MCF 10A (cell line): ENCODE measurements around the gene FOXL2NB. TPM values are rescaled to one million over a fixed set of nuclear protein-coding genes. Genes with fewer than 3 reads are reported as not detected.

Source experiments
- BruUV-seq: library from RNA; stranded (reverse); fragments of 400-500 nt; replicated peaks from 2 replicates; lab custom pipeline; 2021; lab: Mats Ljungman, UMichigan
- CTCF ChIA-PET: fragments of 300-600 bp; sonication (Branson Sonifier 250); formaldehyde crosslinking; extraction: SDS; loops from one replicate; lab custom pipeline; 2021; ENCODE audit warnings: antibody characterized with exemption, inconsistent platforms; lab: Yijun Ruan, JAX
- POLR2A ChIA-PET: fragments of 300-600, 350-650 bp; sonication (Branson Sonifier 250); formaldehyde crosslinking; extraction: SDS; loops from one replicate; lab custom pipeline; 2020; ENCODE audit warnings: antibody characterized with exemption, inconsistent platforms; lab: Yijun Ruan, JAX
- DNase-seq: peaks from one replicate; pipeline ENCODE4 v3.0.0-alpha.2; 2018; ENCODE audit not compliant: unreplicated experiment
- H3K27ac Mint-ChIP-seq: one replicate; pipeline ENCODE4 v1.8.0; 2022; ENCODE audit warnings: mild to moderate bottlenecking, low read depth, mixed read lengths; ENCODE audit not compliant: unreplicated experiment
- H3K27me3 Mint-ChIP-seq: one replicate; pipeline ENCODE4 v1.8.0; 2022; ENCODE audit warnings: mixed read lengths; ENCODE audit not compliant: insufficient read depth, unreplicated experiment
- H3K36me3 Mint-ChIP-seq: one replicate; pipeline ENCODE4 v1.8.0; 2022; ENCODE audit warnings: mild to moderate bottlenecking, moderate library complexity, mixed read lengths; ENCODE audit not compliant: insufficient read depth, unreplicated experiment
- H3K4me1 Mint-ChIP-seq: one replicate; pipeline ENCODE4 v1.8.0; 2022; ENCODE audit warnings: mixed read lengths; ENCODE audit not compliant: insufficient read depth, unreplicated experiment
- H3K4me3 Mint-ChIP-seq: one replicate; pipeline ENCODE4 v1.8.0; 2022; ENCODE audit warnings: mild to moderate bottlenecking, moderate library complexity, mixed read lengths; ENCODE audit not compliant: unreplicated experiment
- H3K9me3 Mint-ChIP-seq: one replicate; pipeline ENCODE4 v1.8.0; 2022; ENCODE audit warnings: mixed read lengths; ENCODE audit not compliant: unreplicated experiment
- CTCF ChIP-seq: fragments of 200-600 bp; IDR thresholded peaks from one replicate; pipeline ENCODE4 v1.8.0; 2022; ENCODE audit warnings: antibody characterized with exemption, mild to moderate bottlenecking; ENCODE audit not compliant: unreplicated experiment
- intact Hi-C: fragments of 100-400 bp; cut with micrococcal nuclease; formaldehyde crosslinking; loops from 2 replicates; pipeline ENCODE4 v1.14.1; 2022
- total RNA-seq: library from RNA; stranded (reverse); gene quantifications from 2 replicates; pipeline ENCODE4 v1.2.3, GENCODE V29; 2022

Gene FOXL2NB
- total RNA-seq, 1 experiment from 2014 or later = 0.14 TPM

GRCh38 chr3:138971766-138972320 lies 24.8 kb downstream of the FOXL2NB start:
- H3K9me3 Mint-ChIP-seq = no peaks in the 10 kb centered on the region
- no peak overlapping the region for H3K4me3 Mint-ChIP-seq
- no TSS peak for BruUV-seq
- no peak for DNase-seq
- H3K27ac Mint-ChIP-seq = no peak overlapping the region
- no peaks in the 10 kb centered on the region for H3K36me3 Mint-ChIP-seq
- H3K27me3 Mint-ChIP-seq = peaks cover 10% of the 10 kb centered on the region
- no peak for TF ChIP-seq CTCF
- ChIA-PET CTCF (interaction anchor here (0.6 to 1.5 kb wide), 6 partner anchors 9 to 554 kb away, joined by 3 to 6 read pairs (median 4); no protein-coding TSS in a partner anchor), POLR2A (no interaction called here)
- intact Hi-C loops = no loop called here
- no peaks in the 10 kb centered on the region for H3K4me1 Mint-ChIP-seq

DNA sequence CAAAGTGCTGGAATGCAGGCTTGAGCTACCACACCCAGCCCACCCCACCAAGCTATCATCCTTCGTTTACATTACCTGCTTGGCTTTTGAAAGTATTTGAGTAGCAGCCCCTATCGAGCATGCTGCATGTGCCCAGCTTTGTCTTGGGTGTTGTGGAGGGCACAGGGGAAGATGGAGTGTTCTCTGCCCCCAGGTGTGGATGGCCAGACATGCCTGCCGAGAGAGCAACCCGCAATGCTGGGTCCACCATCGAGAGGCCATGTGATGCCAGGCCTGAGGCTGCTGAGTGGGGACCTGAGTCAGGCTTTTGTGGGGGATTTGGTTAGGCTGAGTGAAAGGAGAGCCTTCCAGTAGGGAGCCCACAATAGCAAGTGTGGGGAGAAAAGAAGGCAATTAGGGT lies 25.9 kb downstream of the FOXL2NB start:
- Mint-ChIP-seq H3K27me3 (peaks cover 10% of the 10 kb centered on the region), H3K27ac (no peak overlapping the region), H3K36me3 (no peaks in the 10 kb centered on the region), H3K4me1 (no peaks in the 10 kb centered on the region), H3K4me3 (no peak overlapping the region), H3K9me3 (no peaks in the 10 kb centered on the region)
- TF ChIP-seq CTCF = no peak
- DNase-seq = no peak
- BruUV-seq = no TSS peak
- ChIA-PET CTCF (interaction anchor here (1.2 to 1.4 kb wide), 2 partner anchors 8 to 555 kb away, joined by 3 to 5 read pairs; no protein-coding TSS in a partner anchor), POLR2A (no interaction called here)
- intact Hi-C loops = no loop called here

DNA sequence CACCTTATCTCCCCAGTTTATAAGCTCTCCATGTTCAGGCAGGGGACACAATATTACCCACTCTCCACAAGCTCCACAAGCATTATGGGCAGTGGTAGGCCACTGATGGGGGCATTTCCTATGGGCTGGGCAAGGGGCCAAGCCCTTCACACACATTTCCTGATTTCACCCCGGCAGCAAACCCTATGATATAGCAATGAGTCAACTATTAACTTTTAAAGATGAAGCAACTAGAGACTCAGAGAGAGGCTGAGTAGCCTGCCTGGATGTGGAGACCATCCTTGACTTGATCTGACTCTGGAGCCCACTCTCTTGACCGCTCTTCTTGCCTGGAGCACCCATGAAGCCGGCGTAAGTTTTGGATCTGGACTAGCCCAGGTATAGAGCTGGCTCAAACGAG lies 27.4 kb downstream of the FOXL2NB start:
- no peak overlapping the region for H3K27ac Mint-ChIP-seq
- peaks cover 8% of the 10 kb centered on the region for H3K27me3 Mint-ChIP-seq
- H3K9me3 Mint-ChIP-seq = no peaks in the 10 kb centered on the region
- no TSS peak for BruUV-seq
- TF ChIP-seq CTCF = no peak
- H3K4me1 Mint-ChIP-seq = no peaks in the 10 kb centered on the region
- DNase-seq = peak; percentile 54
- intact Hi-C loops = no loop called here
- CTCF ChIA-PET = interaction anchor here (0.6 to 1.3 kb wide), 3 partner anchors 8 to 38 kb away, joined by 3 to 5 read pairs (median 5); no protein-coding TSS in a partner anchor
- no peaks in the 10 kb centered on the region for H3K36me3 Mint-ChIP-seq
- POLR2A ChIA-PET = no interaction called here
- H3K4me3 Mint-ChIP-seq = no peak overlapping the region

DNA sequence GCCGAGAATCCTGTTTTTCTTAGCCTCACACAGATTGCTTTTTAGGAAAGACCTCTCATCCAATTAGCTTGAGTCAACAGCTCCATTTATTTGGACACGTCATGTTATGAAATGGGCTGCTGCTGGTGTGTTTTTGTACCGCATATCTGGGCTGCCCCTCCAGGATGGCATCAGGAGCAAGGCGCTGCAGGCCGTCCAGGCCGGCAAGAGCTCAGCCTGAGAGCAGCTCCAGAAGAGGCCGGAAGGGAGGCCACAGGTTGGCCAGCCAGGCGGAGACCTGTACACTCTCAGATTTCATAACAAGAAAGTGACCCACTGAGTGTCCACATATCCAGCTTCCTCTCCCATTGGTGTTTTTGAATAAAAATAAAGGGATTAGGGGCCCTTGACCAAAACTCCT lies 28.3 kb downstream of the FOXL2NB start:
- BruUV-seq = no TSS peak
- Mint-ChIP-seq H3K4me1 (no peaks in the 10 kb centered on the region), H3K36me3 (no peaks in the 10 kb centered on the region), H3K4me3 (no peak overlapping the region), H3K27ac (no peak overlapping the region), H3K27me3 (no peaks in the 10 kb centered on the region), H3K9me3 (no peaks in the 10 kb centered on the region)
- ChIA-PET CTCF (interaction anchor here (0.6 to 0.7 kb wide), 2 partner anchors 37 to 41 kb away, joined by 3 to 5 read pairs; no protein-coding TSS in a partner anchor), POLR2A (no interaction called here)
- no peak for DNase-seq
- intact Hi-C loops = no loop called here
- TF ChIP-seq CTCF = no peak
